ENCODE measurements around the gene BCAP31.

DNA sequence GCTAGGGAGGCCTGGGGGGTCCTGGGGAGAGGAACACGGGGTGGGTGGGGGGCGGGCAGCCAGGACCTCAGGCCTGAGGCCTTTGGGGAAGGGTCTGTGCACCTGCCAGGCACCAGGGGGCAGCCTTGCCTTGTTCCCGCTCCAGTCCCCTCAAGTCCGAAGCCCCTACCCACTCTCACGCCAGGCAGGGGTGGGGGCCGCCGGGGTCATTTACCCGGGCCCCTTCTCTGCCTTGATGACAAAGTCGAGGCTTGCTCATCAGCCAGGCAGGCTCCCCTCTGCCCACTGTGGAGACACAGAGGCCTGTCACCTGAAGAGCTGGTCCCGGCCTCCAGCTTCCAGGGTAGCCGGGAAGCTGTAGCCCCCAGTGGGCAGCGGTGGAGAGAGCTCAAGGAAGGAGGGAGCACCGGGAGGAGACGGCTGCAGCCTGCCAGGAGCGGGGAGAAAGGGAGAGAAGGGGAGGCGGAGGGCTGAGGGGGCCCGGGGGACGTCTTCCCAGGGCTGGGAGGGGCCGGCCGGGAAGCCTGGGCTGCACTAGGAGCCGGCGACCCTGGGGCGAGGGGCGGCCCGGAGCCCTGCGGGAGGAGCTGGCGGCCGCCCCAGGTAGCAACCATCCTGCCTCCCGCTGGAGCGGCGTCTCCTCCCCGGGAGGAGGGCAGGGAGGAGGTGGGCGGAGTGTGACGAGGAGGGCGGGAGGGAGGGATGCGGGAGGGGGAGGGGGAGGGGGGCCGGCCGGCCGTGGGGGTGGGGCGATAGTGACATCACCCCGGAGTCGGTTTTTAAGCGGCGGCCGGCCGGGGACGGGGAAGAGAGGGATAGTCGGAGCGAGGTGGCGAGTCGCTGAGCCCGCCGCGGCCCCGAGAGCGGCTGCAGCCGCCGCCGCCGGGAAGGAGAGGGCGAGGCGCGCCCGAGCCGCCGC is 36.8 kb downstream of the BCAP31 start, which contains the start of gene SLC6A8:
- TF ChIP-seq, protein P1, sequence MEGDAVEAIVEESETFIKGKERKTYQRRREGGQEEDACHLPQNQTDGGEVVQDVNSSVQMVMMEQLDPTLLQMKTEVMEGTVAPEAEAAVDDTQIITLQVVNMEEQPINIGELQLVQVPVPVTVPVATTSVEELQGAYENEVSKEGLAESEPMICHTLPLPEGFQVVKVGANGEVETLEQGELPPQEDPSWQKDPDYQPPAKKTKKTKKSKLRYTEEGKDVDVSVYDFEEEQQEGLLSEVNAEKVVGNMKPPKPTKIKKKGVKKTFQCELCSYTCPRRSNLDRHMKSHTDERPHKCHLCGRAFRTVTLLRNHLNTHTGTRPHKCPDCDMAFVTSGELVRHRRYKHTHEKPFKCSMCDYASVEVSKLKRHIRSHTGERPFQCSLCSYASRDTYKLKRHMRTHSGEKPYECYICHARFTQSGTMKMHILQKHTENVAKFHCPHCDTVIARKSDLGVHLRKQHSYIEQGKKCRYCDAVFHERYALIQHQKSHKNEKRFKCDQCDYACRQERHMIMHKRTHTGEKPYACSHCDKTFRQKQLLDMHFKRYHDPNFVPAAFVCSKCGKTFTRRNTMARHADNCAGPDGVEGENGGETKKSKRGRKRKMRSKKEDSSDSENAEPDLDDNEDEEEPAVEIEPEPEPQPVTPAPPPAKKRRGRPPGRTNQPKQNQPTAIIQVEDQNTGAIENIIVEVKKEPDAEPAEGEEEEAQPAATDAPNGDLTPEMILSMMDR (IDR thresholded peaks at IDR 0.05): peak in 3 of 4 experiments; percentile 10 to 17 (median 13)
- peak; percentile 57 to 58 for TF ChIP-seq POLR2A (IDR thresholded peaks at IDR 0.05)
